Small intestine (tissue), 7 donors: ENCODE results near the gene PPP1R27. TPM values are rescaled to one million over a fixed set of nuclear protein-coding genes. Genes with fewer than 3 reads are reported as not detected.

Source experiments
- DNase-seq, 2 donors: peaks; one replicate each; pipeline versions ENCODE4 v3.0.0 to v3.0.0-alpha.2; 2013
- FAIRE-seq: peaks from 2 replicates; lab custom pipeline; 2012; peaks lifted over from hg19 to GRCh38; lab: Jason Lieb, UNC
- H3K27ac ChIP-seq, 3 donors: one replicate each; pipeline ENCODE4 v1.5.1; 2013; ENCODE audit warnings: low read length in 2 of 3, mild to moderate bottlenecking in 2 of 3, control low read depth in 1 of 3, inconsistent platforms in 1 of 3, low read depth in 1 of 3, moderate library complexity in 1 of 3
- H3K27me3 ChIP-seq, 3 donors: one replicate each; pipeline ENCODE4 v1.6.1; 2013; ENCODE audit warnings: low read length in 3 of 3, inconsistent platforms in 1 of 3; ENCODE audit not compliant: control insufficient read depth in 3 of 3, insufficient read depth in 3 of 3
- H3K36me3 ChIP-seq, 3 donors: one replicate each; pipeline ENCODE4 v1.6.1; 2013; ENCODE audit warnings: low read length in 3 of 3, inconsistent platforms in 1 of 3, low read depth in 1 of 3, mild to moderate bottlenecking in 1 of 3, moderate library complexity in 1 of 3; ENCODE audit not compliant: control insufficient read depth in 3 of 3, insufficient read depth in 2 of 3
- H3K4me1 ChIP-seq, 3 donors: one replicate each; pipeline ENCODE4 v1.6.1; 2013; ENCODE audit warnings: low read length in 2 of 3, inconsistent platforms in 1 of 3, low read depth in 1 of 3, mild to moderate bottlenecking in 1 of 3, moderate library complexity in 1 of 3; ENCODE audit not compliant: control insufficient read depth in 3 of 3, insufficient read depth in 2 of 3
- H3K4me3 ChIP-seq, 3 donors: one replicate each; pipeline ENCODE4 v1.5.1; 2013; ENCODE audit warnings: low read length in 3 of 3, control low read depth in 1 of 3, inconsistent platforms in 1 of 3, low read depth in 1 of 3, mild to moderate bottlenecking in 1 of 3, moderate library complexity in 1 of 3
- H3K9me3 ChIP-seq, 2 donors: one replicate each; pipeline ENCODE4 v1.6.1; 2013; ENCODE audit warnings: low read depth in 1 of 2, low read length in 1 of 2; ENCODE audit not compliant: control insufficient read depth in 2 of 2, insufficient read depth in 1 of 2
- WGBS, 3 donors: extraction: QIAGEN DNeasy Blood & Tissue Kit; methylation state at CpG; one replicate each; pipeline ENCODE4 v1.1.7; 2013; 5-methylcytosine and 5-hydroxymethylcytosine counted together
- polyA plus RNA-seq, 4 donors: library from polyadenylated mRNA; stranded (reverse) in 3 of 4; unstranded in 1 of 4; fragments of 200-250 nt in 3 of 4; fragments of 120-200 nt in 1 of 4; gene quantifications; one replicate each; pipeline versions ENCODE4 v1.2.1 to v1.2.3, GENCODE V29; 2013
- donor health status: healthy with polysubstance abuse.
- donor health status: control.
- donor health status: control.
- donor health status: Bipolar disorder and iron deficiency.
- donor health status: healthy.

The PPP1R27 gene
- polyA plus RNA-seq, 4 donors, result 0.12 to 2.5 (median 0.49) TPM; not detected in 1

- FAIRE-seq (no peak), DNase-seq (peak; percentile 93 to 99)
- Histone ChIP-seq H3K4me3 (peak overlapping the region in 1 of 3 donors; percentile 4), H3K4me1 (peaks cover 0 to 74% (median 13%) of the 10 kb centered on the region in 3 donors), H3K27me3 (no peaks in the 10 kb centered on the region), H3K27ac (peak overlapping the region; percentile 93 to 99 (median 96)), H3K9me3 (no peaks in the 10 kb centered on the region), H3K36me3 (peaks cover 4 to 77% (median 7%) of the 10 kb centered on the region in 3 donors)
- 21 to 55% (median 41%) methylated on average over 12 to 18 of the region's 18 CpGs for WGBS, 3 donors
Observed at GRCh38 chr17:81865733-81866439, 31.0 kb upstream of the PPP1R27 start.

GRCh38 chr17:81865358-81865732 is 30.5 kb upstream of the PPP1R27 start:
- WGBS, 3 donors, result 19 to 69% (median 56%) methylated on average over 8 of the region's 8 CpGs

GRCh38 chr17:81863833-81864768 is 29.3 kb upstream of the PPP1R27 start:
- WGBS, 3 donors, result 56 to 71% (median 68%) methylated on average over 8 to 9 of the region's 9 CpGs
- no peaks in the 10 kb centered on the region for H3K27me3 ChIP-seq
- DNase-seq, result peak in 1 of 2 donors; percentile 58
- peaks cover 4 to 70% (median 5%) of the 10 kb centered on the region in 3 donors for H3K36me3 ChIP-seq
- H3K9me3 ChIP-seq, result no peaks in the 10 kb centered on the region
- H3K4me1 ChIP-seq, result peaks cover 0 to 63% (median 13%) of the 10 kb centered on the region in 3 donors
- FAIRE-seq, result no peak
- no peak overlapping the region for H3K4me3 ChIP-seq
- H3K27ac ChIP-seq, result peak overlapping the region; percentile 11 to 99 (median 71)

More at GRCh38 chr17:81865358-81865732, 30.5 kb upstream of the PPP1R27 start:
- H3K4me1 ChIP-seq, result peaks cover 0 to 74% (median 13%) of the 10 kb centered on the region in 3 donors
- FAIRE-seq (no peak), DNase-seq (no peak)
- no peaks in the 10 kb centered on the region for H3K9me3 ChIP-seq
- H3K4me3 ChIP-seq, result no peak overlapping the region
- peaks cover 4 to 77% (median 7%) of the 10 kb centered on the region in 3 donors for H3K36me3 ChIP-seq
- peak overlapping the region; percentile 93 to 99 (median 96) for H3K27ac ChIP-seq
- no peaks in the 10 kb centered on the region for H3K27me3 ChIP-seq

GRCh38 chr17:81863123-81863675 is 28.3 kb upstream of the PPP1R27 start:
- peaks cover 3 to 70% (median 7%) of the 10 kb centered on the region in 3 donors for H3K36me3 ChIP-seq
- FAIRE-seq (no peak), DNase-seq (peak; percentile 19 to 73)
- 40 to 68% (median 47%) methylated on average over 6 of the region's 6 CpGs for WGBS, 3 donors
- H3K27ac ChIP-seq, result peak overlapping the region in 2 of 3 donors; percentile 71 to 99
- H3K27me3 ChIP-seq, result no peaks in the 10 kb centered on the region
- peak overlapping the region in 1 of 3 donors; percentile 18 for H3K4me3 ChIP-seq
- no peaks in the 10 kb centered on the region for H3K9me3 ChIP-seq
- H3K4me1 ChIP-seq, result peaks cover 0 to 65% (median 13%) of the 10 kb centered on the region in 3 donors

GRCh38 chr17:81860756-81861568 is 26.1 kb upstream of the PPP1R27 start:
- H3K4me1 ChIP-seq, result peaks cover 4 to 44% (median 9%) of the 10 kb centered on the region in 3 donors

GRCh38 chr17:81859906-81860755 is 25.3 kb upstream of the PPP1R27 start, which contains the start of gene P4HB:
TSS of gene P4HB (minus strand) at chr17:81860535. CDS start at chr17:81860471, 64 bp downstream.
- Histone ChIP-seq H3K9me3 (no peaks in the 10 kb centered on the region), H3K4me3 (peak within 1 kb of the TSS; percentile 82 to 96 (median 87)), H3K4me1 (peaks cover 4 to 35% (median 9%) of the 10 kb centered on the region in 3 donors), H3K36me3 (peaks cover 0 to 70% (median 7%) of the 10 kb centered on the region in 3 donors), H3K27ac (peak within 1 kb of the TSS; percentile 89 to 99 (median 99)), H3K27me3 (no peaks in the 10 kb centered on the region)
- 0% methylated on average over 73 to 95 of the region's 95 CpGs for WGBS, 3 donors
- DNase-seq, result peak in 1 of 2 donors; percentile 53
- FAIRE-seq, result no peak

More at GRCh38 chr17:81860756-81861568, 26.1 kb upstream of the PPP1R27 start:
- H3K27me3 ChIP-seq, result no peaks in the 10 kb centered on the region
- H3K9me3 ChIP-seq, result no peaks in the 10 kb centered on the region
- peak overlapping the region; percentile 54 to 74 (median 67) for H3K4me3 ChIP-seq
- peak; percentile 33 for FAIRE-seq
- peak; percentile 100 for DNase-seq
- H3K36me3 ChIP-seq, result peaks cover 0 to 70% (median 7%) of the 10 kb centered on the region in 3 donors
- WGBS, 3 donors, result 0% methylated on average over 65 to 74 of the region's 74 CpGs
- peak overlapping the region; percentile 89 to 99 (median 99) for H3K27ac ChIP-seq
